ENCODE results near the gene TMEM141. TPM values are rescaled to one million over a fixed set of nuclear protein-coding genes. Genes with fewer than 3 reads are reported as not detected.

The TMEM141 gene
- polyA plus RNA-seq, 4 donors: 148 to 518 (median 194) TPM

GRCh38 chr9:136814725-136815421 is 23.7 kb downstream of the TMEM141 start:
- Histone ChIP-seq H3K27me3 (ENCODE audit: control insufficient read depth in 3 of 3, insufficient read depth in 3 of 3, low read length in 3 of 3) (no peaks in the 10 kb centered on the region), H3K4me3 (ENCODE audit: low read depth in 1 of 3, low read length in 3 of 3) (no peak overlapping the region), H3K4me1 (ENCODE audit: control insufficient read depth in 3 of 3, insufficient read depth in 2 of 3, low read depth in 1 of 3, low read length in 2 of 3) (peaks cover 0 to 4% (median 2%) of the 10 kb centered on the region in 3 donors), H3K9me3 (ENCODE audit: control insufficient read depth in 2 of 2, insufficient read depth in 1 of 2, low read depth in 1 of 2, low read length in 1 of 2) (no peaks in the 10 kb centered on the region), H3K36me3 (ENCODE audit: control insufficient read depth in 3 of 3, insufficient read depth in 2 of 3, low read depth in 1 of 3, low read length in 3 of 3) (peaks cover 3 to 56% (median 4%) of the 10 kb centered on the region in 3 donors), H3K27ac (ENCODE audit: low read depth in 1 of 3, low read length in 2 of 3) (no peak overlapping the region)
- no peak for DNase-seq
- WGBS, 3 donors: 88 to 90% (median 90%) methylated on average over 13 of the region's 13 CpGs
- no peak for FAIRE-seq

DNA sequence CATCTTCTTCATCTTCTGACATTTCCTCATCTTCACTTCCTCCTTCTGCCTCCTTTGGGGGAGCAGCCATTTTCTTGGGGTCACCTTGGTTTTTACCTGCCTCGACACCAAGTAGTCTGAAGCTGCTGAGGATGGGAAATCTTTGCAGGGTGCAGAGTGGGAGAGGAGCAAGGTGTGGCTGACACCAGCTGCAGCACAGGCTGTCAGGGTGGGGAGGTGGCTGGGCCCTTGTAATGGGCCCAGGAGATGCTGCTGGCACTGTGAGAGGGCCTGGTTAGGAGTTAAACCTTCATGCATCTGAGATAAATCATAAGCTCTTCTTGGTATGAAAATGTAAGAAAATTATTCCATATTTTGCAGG is 24.3 kb downstream of the TMEM141 start:
- DNase-seq: no peak
- H3K9me3 ChIP-seq (ENCODE audit: control insufficient read depth in 2 of 2, insufficient read depth in 1 of 2, low read depth in 1 of 2, low read length in 1 of 2): no peaks in the 10 kb centered on the region
- no peaks in the 10 kb centered on the region for H3K27me3 ChIP-seq (ENCODE audit: control insufficient read depth in 3 of 3, insufficient read depth in 3 of 3, low read length in 3 of 3)
- H3K36me3 ChIP-seq (ENCODE audit: control insufficient read depth in 3 of 3, insufficient read depth in 2 of 3, low read depth in 1 of 3, low read length in 3 of 3): peaks cover 3 to 53% (median 4%) of the 10 kb centered on the region in 3 donors
- H3K27ac ChIP-seq (ENCODE audit: low read depth in 1 of 3, low read length in 2 of 3): no peak overlapping the region
- H3K4me1 ChIP-seq (ENCODE audit: control insufficient read depth in 3 of 3, insufficient read depth in 2 of 3, low read depth in 1 of 3, low read length in 2 of 3): no peaks in the 10 kb centered on the region
- WGBS, 3 donors: 5 to 36% (median 5%) methylated on average over 1 of the region's 1 CpG
- FAIRE-seq: no peak
- no peak overlapping the region for H3K4me3 ChIP-seq (ENCODE audit: low read depth in 1 of 3, low read length in 3 of 3)

GRCh38 chr9:136820971-136821825 is 30.1 kb downstream of the TMEM141 start:
- H3K9me3 ChIP-seq (ENCODE audit: control insufficient read depth in 2 of 2, insufficient read depth in 1 of 2, low read depth in 1 of 2, low read length in 1 of 2): no peaks in the 10 kb centered on the region
- H3K4me1 ChIP-seq (ENCODE audit: control insufficient read depth in 3 of 3, insufficient read depth in 2 of 3, low read depth in 1 of 3, low read length in 2 of 3): no peaks in the 10 kb centered on the region
- WGBS, 3 donors: 48 to 87% (median 80%) methylated on average over 54 to 83 of the region's 83 CpGs
- FAIRE-seq (no peak), DNase-seq (peak in 1 of 2 donors; percentile 39)
- H3K27ac ChIP-seq (ENCODE audit: low read depth in 1 of 3, low read length in 2 of 3): no peak overlapping the region
- H3K4me3 ChIP-seq (ENCODE audit: low read depth in 1 of 3, low read length in 3 of 3): no peak overlapping the region
- no peaks in the 10 kb centered on the region for H3K27me3 ChIP-seq (ENCODE audit: control insufficient read depth in 3 of 3, insufficient read depth in 3 of 3, low read length in 3 of 3)
- H3K36me3 ChIP-seq (ENCODE audit: control insufficient read depth in 3 of 3, insufficient read depth in 2 of 3, low read depth in 1 of 3, low read length in 3 of 3): peaks cover 0 to 61% (median 5%) of the 10 kb centered on the region in 3 donors

- no peak overlapping the region for H3K27ac ChIP-seq (ENCODE audit: low read depth in 1 of 3, low read length in 2 of 3)
- 81 to 94% (median 91%) methylated on average over 34 to 42 of the region's 42 CpGs for WGBS, 3 donors
- FAIRE-seq (no peak), DNase-seq (no peak)
- H3K4me1 ChIP-seq (ENCODE audit: control insufficient read depth in 3 of 3, insufficient read depth in 2 of 3, low read depth in 1 of 3, low read length in 2 of 3): no peaks in the 10 kb centered on the region
- H3K36me3 ChIP-seq (ENCODE audit: control insufficient read depth in 3 of 3, insufficient read depth in 2 of 3, low read depth in 1 of 3, low read length in 3 of 3): peaks cover 0 to 66% (median 5%) of the 10 kb centered on the region in 3 donors
- no peaks in the 10 kb centered on the region for H3K9me3 ChIP-seq (ENCODE audit: control insufficient read depth in 2 of 2, insufficient read depth in 1 of 2, low read depth in 1 of 2, low read length in 1 of 2)
- H3K4me3 ChIP-seq (ENCODE audit: low read depth in 1 of 3, low read length in 3 of 3): no peak overlapping the region
- H3K27me3 ChIP-seq (ENCODE audit: control insufficient read depth in 3 of 3, insufficient read depth in 3 of 3, low read length in 3 of 3): no peaks in the 10 kb centered on the region
These were observed 30.8 kb downstream of the TMEM141 start for GRCh38 chr9:136821826-136822544.

DNA sequence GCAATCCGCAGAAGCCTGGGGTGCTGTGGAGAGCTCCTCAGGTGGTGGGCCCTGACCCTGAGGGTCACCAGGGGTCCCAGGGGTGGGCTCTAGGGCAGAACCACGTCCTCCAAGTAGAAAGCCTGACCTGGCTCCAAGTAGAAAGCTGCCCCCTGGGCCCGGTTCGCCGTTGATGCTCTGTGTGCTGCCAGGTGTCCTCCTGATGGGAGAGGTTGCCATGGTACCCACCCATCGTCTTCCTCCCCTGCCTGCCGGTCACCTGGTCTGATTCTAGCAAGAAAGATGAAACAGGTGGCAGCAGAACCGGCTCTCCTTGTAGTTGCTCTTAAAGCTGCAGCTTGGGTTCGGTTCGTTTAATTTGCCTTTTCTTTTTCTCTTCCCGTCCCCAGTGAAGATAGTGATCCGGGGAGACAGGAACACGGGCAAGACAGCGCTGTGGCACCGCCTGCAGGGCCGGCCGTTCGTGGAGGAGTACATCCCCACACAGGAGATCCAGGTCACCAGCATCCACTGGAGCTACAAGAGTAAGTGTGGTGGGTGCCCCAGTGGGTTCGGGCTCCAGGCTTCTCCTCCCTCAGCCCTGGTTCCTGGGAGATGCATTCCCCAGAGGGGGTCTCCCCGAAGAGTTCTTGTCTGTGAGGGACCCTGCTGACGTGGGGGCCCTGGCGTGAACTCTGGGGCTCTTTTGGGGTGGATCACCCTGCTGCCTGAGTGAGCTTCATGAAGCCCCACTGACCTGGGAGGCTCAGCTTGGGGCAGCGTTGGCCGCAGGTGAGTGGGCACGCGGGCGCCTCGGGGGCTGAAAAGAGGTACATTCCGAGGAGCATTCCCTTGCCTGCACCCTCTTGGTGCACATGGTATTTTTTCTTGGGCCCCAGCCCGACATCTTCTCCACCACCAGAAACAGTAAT is 32.2 kb downstream of the TMEM141 start:
- Histone ChIP-seq H3K4me1 (ENCODE audit: control insufficient read depth in 3 of 3, insufficient read depth in 2 of 3, low read depth in 1 of 3, low read length in 2 of 3) (no peaks in the 10 kb centered on the region), H3K9me3 (ENCODE audit: control insufficient read depth in 2 of 2, insufficient read depth in 1 of 2, low read depth in 1 of 2, low read length in 1 of 2) (no peaks in the 10 kb centered on the region), H3K4me3 (ENCODE audit: low read depth in 1 of 3, low read length in 3 of 3) (no peak overlapping the region), H3K27me3 (ENCODE audit: control insufficient read depth in 3 of 3, insufficient read depth in 3 of 3, low read length in 3 of 3) (no peaks in the 10 kb centered on the region), H3K27ac (ENCODE audit: low read depth in 1 of 3, low read length in 2 of 3) (no peak overlapping the region), H3K36me3 (ENCODE audit: control insufficient read depth in 3 of 3, insufficient read depth in 2 of 3, low read depth in 1 of 3, low read length in 3 of 3) (peaks cover 2 to 71% (median 4%) of the 10 kb centered on the region in 3 donors)
- no peak for DNase-seq
- no peak for FAIRE-seq
- 85 to 86% (median 86%) methylated on average over 30 of the region's 30 CpGs for WGBS, 3 donors

DNA sequence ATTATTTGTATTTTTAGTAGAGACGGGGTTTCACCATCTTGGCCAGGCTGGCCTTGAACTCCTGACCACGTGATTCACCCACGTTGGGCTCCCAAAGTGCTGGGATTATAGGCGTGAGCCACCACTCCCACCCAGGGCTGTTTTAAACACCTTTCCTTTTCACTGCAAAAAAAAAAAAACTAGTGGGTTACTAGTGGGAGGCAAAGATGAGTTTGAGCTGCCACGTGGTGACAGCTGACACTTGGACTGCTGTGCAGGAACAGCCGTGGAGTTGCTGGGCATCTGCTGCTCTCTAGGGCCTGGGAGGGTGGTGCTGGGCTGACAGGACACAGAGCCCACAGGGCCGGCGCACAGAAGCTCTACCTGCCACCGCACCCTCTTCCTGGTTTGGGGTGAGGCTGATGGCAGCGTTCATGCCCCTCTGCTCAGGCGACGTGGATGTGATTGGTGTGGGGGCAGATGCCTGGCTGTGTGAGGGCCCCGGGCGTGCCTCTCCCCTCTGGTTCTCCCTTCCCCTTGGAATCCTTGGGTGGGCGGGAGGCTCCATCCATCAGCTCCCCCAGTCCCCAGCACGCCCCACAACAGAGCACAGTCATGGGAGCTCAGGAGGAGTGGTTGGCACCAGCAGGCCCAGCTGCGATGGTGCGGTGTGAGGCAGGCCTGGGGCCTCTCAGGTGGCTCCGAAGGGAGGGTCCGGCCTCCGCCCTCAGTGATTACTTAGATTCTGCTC is 33.5 kb downstream of the TMEM141 start:
- H3K4me3 ChIP-seq (ENCODE audit: low read depth in 1 of 3, low read length in 3 of 3): no peak overlapping the region
- no peak overlapping the region for H3K27ac ChIP-seq (ENCODE audit: low read depth in 1 of 3, low read length in 2 of 3)
- peaks cover 4 to 82% (median 8%) of the 10 kb centered on the region in 3 donors for H3K36me3 ChIP-seq (ENCODE audit: control insufficient read depth in 3 of 3, insufficient read depth in 2 of 3, low read depth in 1 of 3, low read length in 3 of 3)
- H3K27me3 ChIP-seq (ENCODE audit: control insufficient read depth in 3 of 3, insufficient read depth in 3 of 3, low read length in 3 of 3): no peaks in the 10 kb centered on the region
- H3K9me3 ChIP-seq (ENCODE audit: control insufficient read depth in 2 of 2, insufficient read depth in 1 of 2, low read depth in 1 of 2, low read length in 1 of 2): no peaks in the 10 kb centered on the region
- 88 to 90% (median 89%) methylated on average over 19 to 21 of the region's 21 CpGs for WGBS, 3 donors
- H3K4me1 ChIP-seq (ENCODE audit: control insufficient read depth in 3 of 3, insufficient read depth in 2 of 3, low read depth in 1 of 3, low read length in 2 of 3): no peaks in the 10 kb centered on the region
- DNase-seq: no peak
- no peak for FAIRE-seq

DNA sequence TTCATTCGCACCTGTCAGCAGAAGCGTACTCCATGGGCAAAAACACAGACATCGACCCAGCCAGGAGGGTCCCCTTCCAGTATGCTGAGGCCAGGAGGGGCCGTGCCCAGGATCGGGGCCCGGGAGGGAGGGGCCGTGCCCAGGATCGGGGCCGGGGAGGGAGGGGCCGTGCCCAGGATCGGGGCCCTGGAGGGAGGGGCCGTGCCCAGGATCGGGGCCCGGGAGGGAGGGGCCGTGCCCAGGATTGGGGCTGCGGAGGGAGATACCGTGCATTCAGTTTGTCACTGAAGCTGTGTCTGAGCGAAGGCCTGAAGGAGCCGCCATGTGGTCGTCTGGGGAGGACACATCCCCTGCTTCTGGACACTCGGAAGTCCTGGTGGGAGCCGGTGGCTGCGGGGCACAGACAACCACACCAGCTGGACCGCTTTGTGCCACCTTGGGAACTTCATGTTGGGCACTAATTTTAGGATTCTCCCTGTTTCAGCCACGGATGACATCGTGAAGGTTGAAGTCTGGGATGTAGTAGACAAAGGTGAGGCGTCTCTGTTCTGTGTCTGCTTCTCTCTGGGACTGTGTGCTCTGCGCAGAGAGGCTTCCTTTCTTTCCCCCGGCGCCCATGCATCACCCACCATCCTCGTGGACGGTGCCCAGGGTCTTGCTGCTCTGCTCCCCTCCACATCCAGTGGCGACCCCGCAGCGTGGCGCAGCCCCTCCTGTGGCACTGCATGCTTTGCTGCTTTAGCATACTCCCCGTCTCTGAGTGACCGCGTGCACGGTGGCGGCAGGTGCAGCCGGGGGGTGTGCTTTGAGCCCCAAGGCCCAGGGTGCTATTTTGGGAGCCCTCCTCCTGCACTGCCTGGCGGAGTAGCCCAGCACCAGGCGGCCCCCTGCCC is 34.4 kb downstream of the TMEM141 start:
- Histone ChIP-seq H3K9me3 (ENCODE audit: control insufficient read depth in 2 of 2, insufficient read depth in 1 of 2, low read depth in 1 of 2, low read length in 1 of 2) (no peaks in the 10 kb centered on the region), H3K4me1 (ENCODE audit: control insufficient read depth in 3 of 3, insufficient read depth in 2 of 3, low read depth in 1 of 3, low read length in 2 of 3) (no peaks in the 10 kb centered on the region), H3K27ac (ENCODE audit: low read depth in 1 of 3, low read length in 2 of 3) (no peak overlapping the region), H3K27me3 (ENCODE audit: control insufficient read depth in 3 of 3, insufficient read depth in 3 of 3, low read length in 3 of 3) (no peaks in the 10 kb centered on the region), H3K36me3 (ENCODE audit: control insufficient read depth in 3 of 3, insufficient read depth in 2 of 3, low read depth in 1 of 3, low read length in 3 of 3) (peaks cover 11 to 91% (median 12%) of the 10 kb centered on the region in 3 donors), H3K4me3 (ENCODE audit: low read depth in 1 of 3, low read length in 3 of 3) (no peak overlapping the region)
- WGBS, 3 donors: 92 to 96% (median 94%) methylated on average over 29 to 44 of the region's 44 CpGs
- FAIRE-seq (no peak), DNase-seq (no peak)

Measured in small intestine (tissue), 7 donors.